ENCODE results near the gene FAM90A1.
"Not testable (repeated sequence)": the region's sequence is repeated elsewhere in the genome, so short reads cannot be mapped to it uniquely, and the experiment has no call there.

Gene FAM90A1

GRCh38 chr12:8233300-8233855, 6.0 kb upstream of the FAM90A1 start:
- DNase-seq: peak; percentile 5

- peak; percentile 54 for DNase-seq
Measured at GRCh38 chr12:8231666-8232608, 4.5 kb upstream of the FAM90A1 start.

GRCh38 chr12:8231049-8231448, 3.6 kb upstream of the FAM90A1 start:
- DNase-seq: not testable (repeated sequence)

GRCh38 chr12:8229486-8229885, 2.1 kb upstream of the FAM90A1 start:
- not testable (repeated sequence) for DNase-seq

GRCh38 chr12:8228607-8229006, 1.2 kb upstream of the FAM90A1 start:
- not testable (repeated sequence) for DNase-seq

GRCh38 chr12:8227732-8228077, 287 bp upstream of the FAM90A1 start:
- not testable (repeated sequence) for DNase-seq

GRCh38 chr12:8226355-8226754, 1.1 kb downstream of the FAM90A1 start:
- no peak for DNase-seq

GRCh38 chr12:8224782-8225181, 2.6 kb downstream of the FAM90A1 start:
- not testable (repeated sequence) for DNase-seq

- DNase-seq: not testable (repeated sequence)
Measured at GRCh38 chr12:8223646-8224045, 3.8 kb downstream of the FAM90A1 start.

GRCh38 chr12:8222303-8222702, 5.1 kb downstream of the FAM90A1 start:
- DNase-seq: not testable (repeated sequence)

GRCh38 chr12:8221844-8222243, 5.6 kb downstream of the FAM90A1 start:
- not testable (repeated sequence) for DNase-seq

GRCh38 chr12:8221375-8221774, 6.0 kb downstream of the FAM90A1 start:
- DNase-seq: not testable (repeated sequence)

- DNase-seq: not testable (repeated sequence)
Measured at GRCh38 chr12:8218711-8219382, 8.6 kb downstream of the FAM90A1 start.

GRCh38 chr12:8197685-8198308, 29.6 kb downstream of the FAM90A1 start:
- not testable (repeated sequence) for DNase-seq

- not testable (repeated sequence) for DNase-seq
Measured at GRCh38 chr12:8188088-8188487, 39.3 kb downstream of the FAM90A1 start.

GRCh38 chr12:8184206-8184605, 43.2 kb downstream of the FAM90A1 start:
- not testable (repeated sequence) for DNase-seq

GRCh38 chr12:8183346-8183745, 44.1 kb downstream of the FAM90A1 start:
- not testable (repeated sequence) for DNase-seq

- DNase-seq: not testable (repeated sequence)
Measured at GRCh38 chr12:8182923-8183322, 44.5 kb downstream of the FAM90A1 start.

GRCh38 chr12:8181271-8181670, 46.1 kb downstream of the FAM90A1 start:
- not testable (repeated sequence) for DNase-seq

- DNase-seq: peak; percentile 49
Measured at GRCh38 chr12:8179989-8180585, 47.3 kb downstream of the FAM90A1 start.

GRCh38 chr12:8172911-8173310, 54.5 kb downstream of the FAM90A1 start:
- DNase-seq: not testable (repeated sequence)

Measured in NCI-H345 (cell line).